Activated CD4-positive, alpha-beta T cell treated with anti-CD3 and anti-CD28 coated beads for 4 hours (primary cell): Measurements from ENCODE around the gene KRTAP12-3.
"Not testable (repeated sequence)": the region's sequence is repeated elsewhere in the genome, so short reads cannot be mapped to it uniquely, and the experiment has no call there.

Experiments
- DNase-seq, 2 donors: peaks; one replicate each; pipeline ENCODE4 v3.0.0-alpha.2; 2020

The KRTAP12-3 gene

DNA sequence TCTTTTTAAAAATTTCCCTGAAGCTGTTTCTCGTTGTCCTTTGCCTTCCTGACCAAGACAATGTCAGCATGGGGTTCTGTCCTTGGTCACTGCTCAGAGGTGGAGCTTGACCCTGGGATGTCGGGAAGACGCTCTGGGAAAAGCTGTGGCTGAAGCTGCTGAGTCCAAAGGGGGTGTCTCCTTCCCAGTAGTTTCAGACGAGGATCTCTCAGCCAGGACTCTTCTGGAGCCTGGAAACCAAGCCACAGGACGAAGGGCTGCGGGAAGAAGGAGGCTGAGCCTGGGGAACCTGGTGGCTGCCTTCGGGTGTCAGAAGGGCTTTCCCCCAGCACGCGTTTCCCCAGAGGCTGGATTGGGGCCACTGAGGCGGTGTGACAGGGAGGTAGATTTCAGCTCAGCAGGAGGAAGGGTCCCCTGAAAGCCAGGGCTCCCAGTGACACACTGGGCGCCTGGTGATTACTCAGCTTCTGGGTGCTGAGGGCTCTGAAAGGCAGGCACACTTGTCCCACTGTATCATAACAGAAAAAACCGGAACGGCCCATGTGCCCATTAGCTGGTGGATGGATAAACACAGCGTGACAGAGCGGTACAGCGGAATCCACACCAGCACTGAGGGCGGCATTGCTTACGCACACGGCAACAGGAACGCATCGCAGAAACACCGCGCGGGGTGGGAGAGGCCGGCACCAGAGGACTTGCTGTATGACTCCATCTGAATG is 29.3 kb downstream of the KRTAP12-3 start:
- no peak for DNase-seq

DNA sequence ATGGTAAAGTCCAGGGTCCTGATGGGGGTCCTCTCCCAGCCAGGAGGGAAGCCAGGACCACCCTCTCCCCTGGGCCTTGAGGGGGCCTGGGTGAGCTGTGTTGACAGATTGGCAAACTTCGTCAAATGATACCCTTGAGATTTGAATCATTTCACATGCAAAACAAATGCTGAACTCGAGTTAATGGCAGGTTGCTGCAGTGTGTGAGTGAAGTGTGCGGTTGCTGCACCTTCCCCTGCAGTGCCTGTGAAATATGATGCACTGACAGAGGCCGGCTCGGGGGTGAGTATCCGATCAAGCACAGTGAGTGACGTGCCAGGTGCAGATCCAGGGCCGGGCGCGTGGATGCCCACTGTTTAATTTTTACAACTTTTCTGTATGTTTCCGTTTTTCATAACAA is 29.9 kb downstream of the KRTAP12-3 start:
- DNase-seq: no peak

DNA sequence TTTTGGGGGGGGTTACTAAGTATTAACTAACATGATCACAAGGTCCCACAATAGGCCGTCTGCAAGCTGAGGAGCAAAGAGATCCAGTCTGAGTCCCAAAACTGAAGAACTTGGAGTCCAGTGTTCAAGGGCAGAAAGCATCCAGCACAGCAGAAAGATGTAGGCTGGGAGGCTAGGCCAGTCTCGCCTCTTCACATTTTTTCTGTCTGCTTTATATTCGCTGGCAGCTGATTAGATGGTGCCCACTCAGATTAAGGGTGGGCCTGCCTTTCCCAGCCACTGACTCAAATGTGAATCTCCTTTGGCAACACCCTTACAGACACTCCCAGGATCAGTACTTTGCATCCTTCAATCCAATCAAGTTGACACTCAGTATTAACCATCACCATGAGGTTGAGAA is 32.0 kb downstream of the KRTAP12-3 start:
- not testable (repeated sequence) for DNase-seq

DNA sequence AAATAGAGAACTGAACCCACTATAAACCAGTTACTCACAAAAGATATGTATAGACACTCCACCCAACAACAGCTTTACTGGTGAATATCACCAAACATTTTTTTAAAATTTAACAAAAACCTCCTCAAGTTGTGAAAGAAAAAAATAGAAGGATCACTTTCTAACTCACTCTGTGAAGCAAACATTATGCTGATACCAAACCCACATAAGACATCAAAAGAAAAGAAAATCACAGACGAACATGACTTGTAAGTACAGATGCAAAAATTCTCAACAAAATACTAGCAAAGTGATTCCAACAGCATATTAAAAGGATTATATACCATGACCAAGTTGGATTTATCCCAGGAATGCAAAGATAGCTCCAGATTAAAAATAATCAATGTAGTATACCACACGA is 34.0 kb downstream of the KRTAP12-3 start:
- DNase-seq: no peak

DNA sequence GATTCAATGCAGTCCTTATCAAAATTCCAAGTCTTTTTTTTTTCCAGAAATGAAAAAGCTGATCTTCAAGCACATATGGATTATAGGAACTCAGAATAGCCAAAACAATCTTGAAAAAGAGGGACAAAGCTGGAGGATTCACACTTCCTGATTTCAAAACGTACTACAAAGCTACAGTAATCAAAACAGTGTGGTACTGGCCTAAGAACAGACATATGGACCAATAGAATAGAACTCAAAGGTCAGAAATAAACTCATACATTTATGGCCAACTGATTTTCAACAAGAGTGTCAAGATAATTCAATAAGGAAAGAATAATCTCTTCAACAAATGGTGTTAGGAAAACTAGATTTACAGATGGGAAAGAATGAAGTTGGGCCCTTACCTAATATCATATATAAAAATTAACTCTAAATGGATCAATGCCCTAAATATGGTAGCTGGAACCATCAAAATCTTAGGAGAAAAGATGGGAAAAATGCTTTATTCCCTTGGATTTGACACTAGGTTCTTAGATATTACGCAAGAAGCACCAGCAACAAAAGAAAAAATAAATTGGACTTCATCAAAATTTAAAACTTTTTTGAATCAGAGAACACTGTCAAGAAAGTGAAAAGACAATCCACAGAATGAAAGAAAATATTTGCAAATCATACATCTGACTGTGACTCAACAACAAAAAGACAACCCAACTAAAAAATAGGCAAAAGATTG is 35.2 kb downstream of the KRTAP12-3 start:
- DNase-seq: no peak

DNA sequence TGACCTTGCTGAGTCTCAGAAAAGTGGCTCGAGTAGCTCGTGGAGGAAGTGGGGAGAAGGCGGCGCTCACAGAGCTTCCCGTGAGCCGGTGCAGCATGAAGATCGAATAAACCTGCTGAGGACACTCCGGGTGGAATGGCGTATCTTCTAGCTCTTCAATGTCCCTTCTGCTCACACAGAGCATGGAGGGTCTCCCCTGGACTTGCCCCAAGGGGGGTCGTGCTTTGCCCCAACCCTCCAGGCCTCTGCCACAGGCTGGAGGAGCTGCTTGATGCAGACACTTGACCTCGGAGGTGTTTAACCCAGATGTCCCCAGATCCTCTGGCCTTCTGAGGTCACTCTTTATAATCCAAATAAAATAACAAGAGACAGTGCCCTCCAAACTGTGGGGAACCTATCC is 37.0 kb downstream of the KRTAP12-3 start:
- DNase-seq: no peak

DNA sequence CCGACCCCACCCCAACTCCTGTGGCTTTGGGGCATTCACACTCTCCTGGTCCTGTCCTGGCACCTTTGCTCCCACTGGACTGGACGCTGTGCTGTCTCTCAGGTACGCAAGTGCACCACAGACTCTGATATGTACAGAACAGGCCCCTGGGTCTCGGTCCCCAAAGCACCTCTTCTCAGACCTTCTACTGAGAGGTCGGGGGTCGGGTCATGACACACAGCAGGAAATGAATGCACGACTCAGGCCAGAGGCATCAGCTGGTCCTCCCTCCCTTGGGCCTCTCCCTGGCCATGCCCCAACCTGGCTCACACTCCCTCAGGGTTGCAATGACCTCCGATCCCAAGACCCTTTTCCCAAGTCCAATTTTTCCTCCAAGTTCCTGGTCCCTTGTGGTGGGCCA is 37.5 kb downstream of the KRTAP12-3 start:
- DNase-seq: no peak

DNA sequence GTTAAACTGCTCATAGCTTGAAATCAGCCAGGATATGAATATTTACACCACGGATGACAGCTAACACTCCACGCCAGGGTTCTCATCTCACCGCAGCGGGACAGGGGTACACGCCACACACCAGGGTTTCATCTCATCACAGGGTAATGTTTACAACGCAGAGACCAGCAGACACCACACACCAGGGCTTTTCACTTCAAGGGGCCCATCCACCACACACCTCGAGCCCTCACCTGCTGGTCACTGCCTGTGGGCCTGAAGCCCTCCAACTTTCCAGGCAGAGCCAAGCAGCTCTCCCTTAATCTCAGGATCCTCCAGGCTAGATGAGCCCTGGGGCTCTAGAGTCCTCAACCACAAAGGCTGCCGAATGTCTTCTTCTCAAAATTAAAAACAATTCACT is 37.9 kb downstream of the KRTAP12-3 start:
- DNase-seq: no peak

DNA sequence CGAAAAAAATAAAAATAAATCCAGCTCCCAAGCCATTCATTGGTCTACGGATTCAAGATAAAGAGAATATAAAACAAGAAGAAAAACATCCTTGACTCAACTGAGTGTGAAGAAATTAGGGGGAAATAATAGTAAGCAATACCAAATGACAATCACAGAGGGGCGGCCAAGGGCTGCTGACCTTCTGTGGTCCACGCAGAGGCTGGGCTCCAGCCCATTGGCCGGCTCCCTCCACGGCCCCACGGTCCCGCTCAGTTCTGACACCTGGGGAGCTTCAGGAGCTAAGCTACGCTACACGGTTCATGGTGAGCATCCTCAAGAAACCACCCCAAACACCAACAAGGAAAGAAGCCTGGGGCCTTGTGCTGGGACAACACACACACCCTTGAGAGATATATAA is 38.8 kb downstream of the KRTAP12-3 start:
- DNase-seq: no peak

DNA sequence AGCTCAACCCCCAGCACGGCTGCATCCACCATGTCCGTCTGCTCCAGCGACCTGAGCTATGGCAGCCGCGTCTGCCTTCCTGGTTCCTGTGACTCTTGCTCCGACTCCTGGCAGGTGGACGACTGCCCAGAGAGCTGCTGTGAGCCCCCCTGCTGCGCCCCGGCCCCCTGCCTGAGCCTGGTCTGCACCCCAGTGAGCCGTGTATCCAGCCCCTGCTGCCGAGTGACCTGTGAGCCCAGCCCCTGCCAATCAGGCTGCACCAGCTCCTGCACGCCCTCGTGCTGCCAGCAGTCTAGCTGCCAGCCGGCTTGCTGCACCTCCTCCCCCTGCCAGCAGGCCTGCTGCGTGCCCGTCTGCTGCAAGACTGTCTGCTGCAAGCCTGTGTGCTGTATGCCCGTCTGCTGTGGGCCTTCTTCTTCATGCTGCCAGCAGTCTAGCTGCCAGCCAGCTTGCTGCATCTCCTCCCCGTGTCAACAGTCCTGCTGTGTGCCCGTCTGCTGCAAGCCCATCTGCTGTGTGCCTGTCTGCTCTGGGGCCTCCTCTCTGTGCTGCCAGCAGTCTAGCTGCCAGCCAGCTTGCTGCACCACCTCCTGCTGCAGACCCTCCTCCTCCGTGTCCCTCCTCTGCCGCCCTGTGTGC is 39.6 kb downstream of the KRTAP12-3 start, which contains the start of gene KRTAP10-12:
Gene KRTAP10-12 (plus strand): TSS at position 1 of the 639 bp plus-strand sequence. CDS start 30 bp downstream, at position 31.
- DNase-seq: not testable (repeated sequence)

DNA sequence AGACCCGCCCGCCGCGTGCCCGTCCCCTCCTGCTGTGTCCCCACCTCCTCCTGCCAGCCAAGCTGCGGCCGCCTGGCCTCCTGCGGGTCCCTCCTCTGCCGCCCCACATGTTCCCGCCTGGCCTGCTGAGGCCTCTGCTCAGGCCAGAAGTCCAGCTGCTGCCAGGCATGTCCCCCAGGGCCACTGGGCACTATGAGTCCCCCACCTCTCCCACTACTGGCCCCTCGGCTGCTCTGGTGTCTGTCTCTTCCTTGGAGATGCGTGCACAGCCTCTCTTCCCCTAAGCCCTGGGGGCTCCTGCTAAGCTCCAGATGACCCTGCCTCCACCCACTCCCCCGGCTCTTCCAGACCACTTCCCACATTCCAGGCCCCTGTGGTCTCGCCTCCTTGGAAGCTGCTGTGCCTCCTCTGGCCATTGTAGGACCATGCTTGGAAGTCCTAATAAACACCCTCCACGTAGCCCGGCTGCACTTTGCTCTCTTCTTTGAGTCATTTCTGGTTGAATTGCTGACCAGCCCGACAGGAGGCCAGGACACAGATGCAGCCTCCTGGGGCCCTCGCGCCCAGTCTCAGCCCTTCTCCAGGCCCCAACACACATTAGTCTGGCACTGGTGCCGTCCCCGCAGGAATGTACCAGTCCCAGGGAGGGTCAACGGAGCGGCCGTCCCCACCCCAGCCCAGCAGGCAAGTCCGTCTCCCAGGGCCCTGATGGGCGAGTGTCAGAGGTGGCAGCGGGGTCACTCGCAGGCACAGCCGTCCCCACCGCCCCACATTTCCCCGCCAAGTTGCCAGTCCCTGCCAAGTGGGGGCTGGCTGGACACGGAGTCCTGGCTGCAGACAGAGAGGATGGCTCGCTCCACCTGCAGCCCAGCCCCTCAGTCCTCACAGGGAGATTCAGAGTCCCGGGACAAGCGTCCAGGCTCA is 40.3 kb downstream of the KRTAP12-3 start:
- no peak for DNase-seq

DNA sequence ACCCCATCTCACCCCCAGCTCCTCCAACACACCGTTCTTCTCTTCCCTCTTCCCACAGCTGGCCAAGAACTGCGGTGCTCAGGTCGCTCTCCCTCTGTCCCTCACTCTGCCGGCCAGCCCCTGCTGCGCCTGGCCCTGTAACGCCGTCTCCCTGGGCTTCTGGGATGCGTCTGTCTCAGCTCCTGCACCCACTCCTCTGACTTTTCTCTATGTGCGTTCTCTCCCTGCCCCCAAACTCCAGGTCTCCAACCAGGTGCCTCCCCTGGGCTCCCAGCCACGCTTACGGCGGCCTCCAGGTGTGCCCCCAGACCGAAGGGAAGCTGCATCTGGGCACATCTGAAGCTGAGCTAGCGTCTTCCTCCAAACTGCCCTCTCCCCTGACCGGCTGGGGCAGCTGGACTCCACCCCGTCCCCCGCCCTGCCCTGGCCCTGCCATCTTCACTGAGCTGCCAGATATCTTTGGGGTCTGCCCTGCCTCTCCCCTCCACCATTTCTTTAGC is 41.8 kb downstream of the KRTAP12-3 start:
- DNase-seq: no peak

DNA sequence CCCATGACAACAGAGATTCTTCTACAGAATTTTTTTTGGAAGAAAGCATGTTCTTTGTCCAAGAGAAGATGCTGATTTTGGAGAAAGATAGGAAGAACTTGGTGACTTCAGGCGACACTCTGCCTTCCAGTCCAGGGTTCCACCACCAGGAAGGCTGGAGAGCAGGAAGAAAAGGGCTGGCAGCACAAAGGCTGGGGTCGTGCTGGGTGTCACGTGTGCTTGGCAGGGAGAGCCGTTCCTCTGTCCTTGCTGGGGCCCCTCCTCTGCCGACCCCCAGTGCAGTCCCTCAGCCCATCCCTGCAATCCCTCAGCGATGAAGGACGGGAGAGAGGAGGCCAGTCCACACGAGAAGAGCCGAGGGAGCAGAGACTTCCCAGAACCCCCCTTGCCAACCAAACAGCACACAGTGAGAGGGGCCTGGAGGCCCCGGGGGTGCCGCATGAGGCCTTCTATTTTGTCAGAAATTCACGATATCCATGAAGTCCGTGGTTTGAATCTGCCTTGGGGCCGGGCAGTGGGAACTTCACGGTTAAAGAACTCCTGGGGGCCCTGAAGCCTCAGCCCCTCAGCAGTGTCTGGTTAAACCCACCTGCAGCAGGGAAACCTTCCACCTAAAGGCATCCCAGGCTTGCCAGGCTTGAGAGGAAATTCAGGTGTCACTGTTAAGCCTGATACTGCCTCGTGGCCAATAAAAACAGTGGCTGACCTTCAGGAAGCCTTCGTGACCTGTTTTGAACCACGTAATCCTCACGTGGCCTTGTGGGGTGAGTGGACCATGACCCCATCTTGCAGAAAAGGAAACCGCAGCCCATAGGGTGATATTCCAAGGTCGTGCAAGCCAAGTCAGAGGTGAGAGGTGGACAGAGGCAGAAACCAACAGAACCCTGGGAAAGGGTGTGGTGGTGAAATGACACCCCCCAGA is 42.6 kb downstream of the KRTAP12-3 start:
- DNase-seq: no peak

DNA sequence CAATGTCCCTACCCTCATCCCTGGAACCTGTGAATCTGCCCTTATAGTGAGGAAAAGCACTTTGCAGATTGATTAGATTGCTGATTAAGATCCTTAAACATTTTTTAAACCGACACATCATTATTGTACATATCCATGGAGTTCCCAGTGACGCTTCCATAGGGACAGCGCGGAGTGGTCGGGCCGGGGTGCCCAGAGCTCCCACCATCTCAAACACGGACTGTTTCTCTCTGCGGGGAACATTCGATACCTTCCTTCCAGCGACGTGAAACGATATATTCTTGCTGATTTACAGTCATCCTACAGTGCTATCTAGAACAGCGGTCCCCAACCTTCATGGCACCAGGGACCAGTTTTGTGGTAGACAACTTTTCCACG is 43.3 kb downstream of the KRTAP12-3 start:
- DNase-seq: no peak

DNA sequence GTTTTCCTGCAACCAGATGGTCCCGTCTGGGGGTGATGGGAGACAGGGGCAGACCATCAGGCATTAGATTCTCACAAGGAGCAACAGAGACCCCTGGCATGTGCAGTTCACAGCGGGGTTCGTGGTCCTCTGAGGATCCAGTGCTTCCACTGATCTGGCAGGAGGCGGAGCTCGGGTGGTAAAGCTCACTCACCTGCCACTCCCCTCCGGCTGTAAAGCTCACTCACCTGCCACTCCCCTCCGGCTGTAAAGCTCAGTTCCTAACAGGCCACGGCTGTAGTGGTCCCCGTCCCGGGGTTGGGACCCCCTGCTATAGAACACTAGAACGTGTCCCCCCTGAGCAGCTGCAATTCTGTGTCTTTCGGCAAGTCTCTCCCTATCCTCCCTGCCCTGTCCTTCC is 43.8 kb downstream of the KRTAP12-3 start:
- DNase-seq: no peak

DNA sequence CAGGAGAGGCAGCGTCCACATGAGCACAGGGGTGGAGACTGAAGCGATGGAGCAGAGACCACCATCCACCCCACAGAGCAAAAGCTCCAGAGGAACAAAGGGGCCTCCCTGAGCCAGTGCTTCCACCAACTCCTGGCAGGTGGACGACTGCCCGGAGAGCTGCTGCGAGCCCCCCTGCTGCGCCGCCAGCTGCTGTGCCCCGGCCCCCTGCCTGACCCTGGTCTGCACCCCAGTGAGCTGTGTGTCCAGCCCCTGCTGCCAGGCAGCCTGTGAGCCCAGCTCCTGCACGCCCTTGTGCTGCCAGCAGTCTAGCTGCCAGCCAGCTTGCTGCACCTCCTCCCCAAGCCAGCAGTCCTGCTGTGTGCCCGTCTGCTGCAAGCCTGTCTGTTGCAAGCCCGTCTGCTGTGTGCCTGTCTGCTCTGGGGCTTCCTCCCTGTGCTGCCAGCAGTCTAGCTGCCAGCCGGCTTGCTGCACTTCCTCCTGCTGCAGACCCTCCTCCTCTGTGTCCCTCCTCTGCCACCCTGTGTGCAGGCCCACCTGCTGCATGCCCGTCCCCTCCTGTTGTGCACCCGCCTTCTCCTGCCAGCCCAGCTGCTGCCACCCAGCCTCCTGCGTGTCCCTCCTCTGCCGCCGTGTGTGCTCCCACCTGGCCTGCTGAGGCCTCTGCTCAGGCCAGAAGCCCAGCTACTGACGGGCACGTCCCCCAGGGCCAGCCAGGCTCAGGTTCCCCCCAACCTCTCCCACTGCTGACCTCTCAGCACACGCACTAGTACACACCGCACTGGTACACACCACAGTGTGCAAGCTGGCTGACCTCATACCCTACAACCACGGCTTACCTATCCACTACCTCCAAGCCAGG is 44.6 kb downstream of the KRTAP12-3 start:
- no peak for DNase-seq

DNA sequence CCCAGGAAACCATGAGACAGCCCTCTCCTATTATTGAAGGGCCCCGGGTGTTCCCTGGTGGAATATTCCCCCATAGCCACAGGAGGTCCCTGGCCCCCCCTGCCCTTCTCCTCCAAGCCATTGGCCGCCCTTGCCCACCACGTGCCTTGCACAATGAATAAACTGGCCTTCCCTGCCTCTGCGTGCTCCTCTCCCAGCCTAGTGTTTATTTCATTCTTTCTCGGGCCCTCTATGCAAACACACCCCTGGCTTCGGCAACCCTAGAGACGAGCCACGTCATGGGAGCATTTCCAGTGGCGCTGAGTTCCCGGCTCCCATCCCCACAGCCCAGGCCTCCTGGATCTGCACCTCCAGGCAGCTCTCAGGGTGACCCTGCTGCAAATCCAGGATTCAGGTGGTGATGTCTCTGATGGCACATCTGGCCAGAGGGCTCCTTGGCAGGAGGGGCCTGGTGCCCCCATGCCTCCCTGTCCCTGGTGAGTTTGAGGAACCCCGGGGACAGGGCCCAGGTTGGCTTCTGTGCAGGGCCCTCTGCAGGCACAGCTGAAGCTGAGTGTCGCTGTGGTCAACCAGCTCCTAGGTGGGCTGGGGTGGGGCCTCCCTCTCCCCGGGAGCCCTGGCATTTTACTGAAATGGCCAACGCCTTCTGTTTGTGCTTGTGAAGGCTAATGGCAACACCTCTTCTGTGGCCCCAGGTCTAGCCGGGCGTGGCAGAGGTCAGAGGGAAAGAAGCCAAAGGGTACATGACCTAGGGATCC is 45.4 kb downstream of the KRTAP12-3 start:
- no peak for DNase-seq

DNA sequence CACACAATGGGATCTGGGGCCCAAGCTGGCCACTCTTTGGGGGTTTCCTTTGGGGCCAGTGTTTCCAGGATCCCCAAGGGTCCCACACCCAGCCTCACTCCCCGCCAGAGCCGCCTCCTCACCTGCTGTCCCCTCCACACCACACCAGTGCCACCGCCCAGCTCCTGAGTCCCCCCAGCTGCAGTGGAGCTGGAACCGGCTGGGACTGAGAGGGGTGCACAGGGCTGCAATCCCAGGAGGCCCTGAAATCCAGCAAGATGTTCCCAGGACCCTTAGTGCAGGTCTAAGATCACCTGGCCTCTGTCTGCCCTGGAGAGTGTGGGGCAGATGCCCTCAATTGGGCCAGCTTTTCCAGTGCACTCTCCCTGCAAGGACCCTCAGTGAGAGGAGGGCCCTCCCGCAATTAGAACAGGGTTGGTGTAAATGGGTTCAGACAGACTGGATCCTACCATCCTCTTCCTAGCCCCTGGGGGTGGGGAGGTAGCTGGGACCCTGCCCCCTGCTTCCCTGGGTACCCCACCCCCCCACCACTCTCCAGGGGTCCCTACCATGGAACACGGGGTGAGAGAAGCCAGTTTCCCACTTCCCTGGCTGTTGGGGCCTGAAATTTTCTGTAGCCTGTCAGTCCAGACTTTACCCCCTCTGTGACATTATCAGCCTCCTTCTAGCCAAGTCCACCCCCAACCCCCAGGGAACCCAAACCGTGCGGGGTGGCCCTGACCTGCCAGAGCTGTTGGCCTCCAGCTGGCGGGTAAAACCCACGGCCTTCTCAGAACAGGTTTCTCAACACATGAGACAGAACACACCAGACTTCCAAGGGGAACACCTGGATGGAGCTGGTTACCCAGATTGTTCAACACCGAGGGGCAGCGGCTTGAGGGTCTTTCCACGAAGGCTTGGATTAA is 46.3 kb downstream of the KRTAP12-3 start:
- DNase-seq: no peak

DNA sequence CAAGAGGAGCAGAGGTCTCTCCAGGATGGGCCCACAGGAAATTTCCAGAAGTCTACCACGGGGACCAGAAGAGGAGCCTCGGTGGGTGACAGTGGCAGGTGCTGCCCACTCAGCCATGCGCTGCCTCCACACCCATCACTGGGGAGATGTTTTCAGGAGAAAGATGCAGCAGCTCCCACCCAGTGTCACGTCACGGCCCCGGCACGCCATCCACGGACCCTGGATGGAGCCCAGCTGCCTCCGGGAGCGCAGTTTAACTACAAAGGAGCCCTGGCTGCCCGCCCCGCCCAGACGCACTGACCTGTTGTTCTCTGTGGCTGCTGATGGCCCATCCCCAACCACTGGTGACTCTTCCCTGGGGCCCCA is 46.9 kb downstream of the KRTAP12-3 start:
- no peak for DNase-seq
